HG03045 (cell line): ENCODE measurements around the gene DCANP1.
A peak's percentile ranks its signal among the peaks of the same experiment; 100 is the strongest.

ENCODE experiments used
- ATAC-seq: cut with Tn5 transposase; IDR thresholded peaks from one replicate; pipeline ENCODE4 v1.9.1; 2021; ENCODE audit warnings: mild to moderate bottlenecking, moderate library complexity; ENCODE audit not compliant: unreplicated experiment

The DCANP1 gene

DNA sequence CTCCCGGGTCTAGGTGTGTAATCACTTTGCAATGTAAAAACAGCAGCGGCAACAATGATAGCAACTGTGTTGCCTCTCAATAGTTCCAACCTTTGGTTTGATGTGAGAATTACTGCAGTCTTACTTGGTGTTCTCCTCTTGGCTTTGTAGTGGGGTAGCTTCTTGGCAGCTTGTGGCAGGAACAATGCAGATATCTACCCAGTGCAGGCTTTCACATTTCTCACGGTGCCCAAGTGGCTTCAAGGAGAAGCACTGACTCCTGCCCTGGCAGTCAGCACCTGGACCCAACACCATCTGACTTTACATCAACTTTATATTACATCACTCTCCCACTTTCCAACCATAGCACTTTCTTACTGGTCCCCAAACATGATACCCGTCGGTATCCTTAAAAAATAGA, 33.4 kb upstream of the DCANP1 start:
- no peak for ATAC-seq

DNA sequence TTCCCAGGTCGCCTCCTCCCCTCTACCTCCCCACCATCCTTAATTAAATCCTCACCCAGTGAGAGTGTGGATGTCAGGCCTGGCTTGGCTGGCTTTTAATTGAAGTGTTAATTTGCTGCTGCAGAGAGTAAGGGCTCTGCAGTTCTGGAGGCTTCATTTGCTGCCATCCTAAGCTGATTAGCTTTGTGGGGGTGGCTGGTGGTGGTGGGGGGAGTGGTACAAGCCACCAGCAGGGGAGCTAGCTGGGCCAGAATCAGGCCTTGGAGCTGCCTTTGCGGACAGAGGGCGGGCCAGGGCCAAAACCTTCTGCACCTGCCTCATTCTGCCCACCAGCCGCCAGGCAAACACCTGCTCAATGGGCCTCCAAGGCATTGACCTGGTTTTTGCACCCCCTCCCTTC, 31.8 kb upstream of the DCANP1 start:
- ATAC-seq, result no peak

DNA sequence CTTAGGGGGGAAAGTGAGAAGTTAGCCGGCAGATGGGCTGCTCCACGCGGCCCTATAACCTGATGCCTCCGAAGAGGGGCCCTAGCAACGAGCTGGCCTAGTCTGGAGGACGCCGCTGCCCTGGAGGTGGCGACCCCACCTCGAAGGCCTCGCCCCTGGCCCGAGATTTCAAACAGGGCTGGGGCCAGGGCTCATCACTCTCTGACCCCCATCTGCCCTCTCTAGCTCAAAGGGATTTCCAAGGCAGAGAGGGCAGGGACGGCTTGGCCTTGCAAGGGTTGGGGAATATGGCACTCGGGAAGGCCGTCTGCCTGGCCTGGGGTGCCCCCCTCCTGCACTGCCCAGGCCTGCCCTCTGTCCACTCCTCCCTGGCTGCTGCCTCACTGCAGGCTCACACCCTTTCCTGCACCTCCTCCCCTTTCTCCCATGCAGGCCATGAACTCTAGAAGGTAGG, 30.5 kb upstream of the DCANP1 start:
- no peak for ATAC-seq

DNA sequence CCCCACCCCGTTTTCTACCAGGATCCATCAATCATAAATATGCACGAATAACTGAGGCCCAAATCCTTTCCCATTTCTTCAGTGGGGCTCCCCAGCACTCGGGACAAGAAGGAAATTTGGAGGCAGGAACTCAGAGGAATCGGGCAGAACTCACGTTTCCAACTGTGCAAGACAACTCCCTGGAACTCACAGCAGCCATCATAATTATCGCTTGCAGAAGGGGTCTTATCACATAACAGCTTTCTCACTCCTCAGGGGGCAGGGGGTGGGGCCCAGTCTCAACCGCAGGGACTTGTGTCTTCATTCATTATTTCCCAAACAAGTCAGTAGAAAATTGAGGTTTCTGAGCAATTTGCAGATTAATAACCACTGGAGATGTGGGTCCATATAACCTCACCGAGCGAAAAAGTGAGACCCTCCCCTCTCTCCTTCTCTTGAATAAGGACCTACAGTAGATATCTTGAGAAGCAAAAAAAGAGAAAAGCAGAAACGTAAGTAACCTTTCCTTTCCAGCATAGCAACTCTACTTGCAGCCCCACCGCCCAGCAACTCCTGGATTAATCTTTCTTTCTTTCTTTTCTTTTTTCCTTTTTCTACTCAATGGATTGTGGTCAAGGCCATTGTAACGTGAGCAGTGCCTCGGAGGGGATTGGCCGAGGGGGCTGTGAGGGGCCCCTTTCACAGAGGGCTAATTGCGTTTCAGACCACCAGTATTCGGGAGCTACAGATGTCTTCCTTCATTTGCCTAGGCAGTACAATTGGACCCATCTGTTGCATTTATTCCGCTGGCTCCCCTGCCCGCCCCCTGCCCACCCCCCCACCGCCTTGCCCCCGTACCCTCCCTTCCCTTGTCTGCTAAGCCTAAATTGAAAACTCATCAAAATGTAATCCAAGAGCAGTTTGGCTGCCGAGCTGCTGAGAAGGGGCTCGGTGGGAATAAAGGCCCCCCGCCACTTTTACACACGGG, 29.8 kb upstream of the DCANP1 start:
- no peak for ATAC-seq

DNA sequence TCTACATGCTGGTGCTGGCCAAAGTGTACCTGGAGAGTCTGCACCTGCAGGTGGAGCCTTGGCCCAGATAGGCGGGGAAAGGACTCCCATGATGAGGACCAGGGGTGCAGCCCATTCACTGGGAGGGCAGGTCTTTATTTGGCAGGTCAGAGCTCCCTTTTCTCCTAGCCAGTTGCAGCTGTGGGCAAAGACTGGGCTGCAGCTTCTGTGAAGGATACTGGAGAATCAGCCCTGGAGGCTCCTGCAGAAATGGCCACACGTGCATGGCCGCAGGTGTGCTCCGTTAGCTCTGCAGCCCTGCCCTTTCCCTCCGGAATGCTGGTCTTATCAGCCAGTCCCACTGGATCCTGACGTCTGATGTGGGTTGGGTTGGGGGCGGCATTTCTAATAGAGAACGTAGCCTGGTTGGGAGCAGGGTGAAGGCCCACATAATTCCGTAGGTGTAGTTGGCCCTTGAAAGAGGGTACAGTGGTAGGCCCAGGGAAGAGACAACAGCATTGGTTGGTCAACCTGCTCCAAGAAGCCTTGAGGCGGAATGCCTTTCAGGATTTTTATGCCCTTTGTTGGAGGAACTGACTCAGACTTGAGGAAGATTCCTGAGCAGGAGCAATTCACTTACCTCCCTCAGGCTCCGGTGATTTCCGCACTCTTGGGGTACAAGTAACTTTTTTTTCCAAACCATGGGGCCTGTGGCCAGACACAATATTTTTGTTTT, 27.0 kb upstream of the DCANP1 start:
- no peak for ATAC-seq

DNA sequence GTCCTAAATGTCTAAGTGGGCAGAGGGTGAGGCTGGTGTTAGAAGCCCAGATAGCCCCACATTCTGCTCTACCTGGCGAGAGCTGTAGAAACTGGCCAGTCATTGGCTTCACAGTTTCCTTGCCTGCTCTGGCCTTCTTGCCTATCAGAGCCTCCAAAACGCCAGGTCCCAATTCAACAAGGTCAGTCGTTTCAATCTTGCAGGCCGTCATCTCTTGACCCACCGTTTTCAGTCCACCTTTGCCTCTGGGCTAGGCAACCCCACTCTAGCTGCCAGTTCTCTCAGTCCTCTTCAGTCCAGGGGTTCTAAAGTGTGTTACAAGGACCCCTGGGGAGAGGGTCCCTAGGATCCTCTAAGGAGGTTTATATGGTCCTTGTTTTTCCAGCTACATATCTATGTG, 25.0 kb upstream of the DCANP1 start:
- ATAC-seq, result no peak

DNA sequence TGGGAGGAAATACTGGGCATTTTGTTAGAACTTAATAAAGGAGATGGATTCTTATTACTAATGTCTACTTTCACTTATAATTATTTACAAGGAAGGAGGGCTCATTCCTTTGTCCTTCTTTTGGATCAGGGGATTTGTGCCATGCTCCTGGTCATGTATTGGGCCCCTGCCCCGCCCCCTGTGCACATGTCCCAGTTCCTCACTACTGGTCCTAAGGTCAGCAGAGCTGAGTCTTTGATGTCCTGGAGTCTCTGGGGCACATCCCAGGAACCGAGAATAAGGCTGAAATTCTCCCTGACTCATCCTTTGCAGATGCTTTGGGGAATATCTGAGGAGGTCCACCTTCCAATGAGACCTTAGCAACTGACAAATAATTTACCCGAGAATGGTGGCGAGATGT, 24.6 kb upstream of the DCANP1 start:
- ATAC-seq, result no peak

DNA sequence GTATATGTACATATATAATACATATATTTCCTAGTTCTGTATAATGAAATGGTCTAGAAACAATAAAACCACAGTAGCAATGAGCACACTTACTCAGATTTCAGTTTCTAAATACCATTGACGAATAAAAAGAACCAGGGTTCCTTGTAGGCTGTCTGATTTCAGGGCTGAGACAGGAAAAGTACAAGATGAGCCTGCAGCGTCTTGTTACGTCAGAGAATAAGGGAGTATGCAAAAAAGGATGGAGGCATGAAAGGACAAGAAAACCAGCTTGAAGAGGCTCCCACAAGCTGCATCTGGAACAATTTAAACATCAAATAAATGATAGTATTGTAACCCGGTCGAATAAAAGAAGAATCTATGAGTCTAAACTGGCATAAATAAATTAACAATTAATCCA, 22.8 kb upstream of the DCANP1 start:
- no peak for ATAC-seq

DNA sequence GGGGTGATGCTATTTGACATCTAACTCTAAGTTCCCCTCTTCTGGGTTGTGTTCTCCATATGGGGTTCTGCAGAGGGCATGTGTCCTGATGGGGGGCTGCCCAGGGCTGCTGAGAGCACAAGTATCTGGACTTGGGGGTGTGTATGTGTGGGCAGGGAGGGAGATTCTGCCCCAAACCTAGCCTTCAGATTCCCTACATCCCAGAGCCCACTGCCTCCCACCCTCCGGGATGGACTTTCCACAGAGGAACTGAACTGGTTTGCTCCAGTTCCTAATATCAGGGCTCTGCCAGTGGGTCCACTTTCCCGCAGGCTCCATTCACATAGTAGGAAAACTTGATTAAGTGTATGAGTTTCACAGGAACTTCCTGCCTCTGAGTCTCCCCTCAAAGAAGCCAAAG, 21.4 kb upstream of the DCANP1 start:
- no peak for ATAC-seq

DNA sequence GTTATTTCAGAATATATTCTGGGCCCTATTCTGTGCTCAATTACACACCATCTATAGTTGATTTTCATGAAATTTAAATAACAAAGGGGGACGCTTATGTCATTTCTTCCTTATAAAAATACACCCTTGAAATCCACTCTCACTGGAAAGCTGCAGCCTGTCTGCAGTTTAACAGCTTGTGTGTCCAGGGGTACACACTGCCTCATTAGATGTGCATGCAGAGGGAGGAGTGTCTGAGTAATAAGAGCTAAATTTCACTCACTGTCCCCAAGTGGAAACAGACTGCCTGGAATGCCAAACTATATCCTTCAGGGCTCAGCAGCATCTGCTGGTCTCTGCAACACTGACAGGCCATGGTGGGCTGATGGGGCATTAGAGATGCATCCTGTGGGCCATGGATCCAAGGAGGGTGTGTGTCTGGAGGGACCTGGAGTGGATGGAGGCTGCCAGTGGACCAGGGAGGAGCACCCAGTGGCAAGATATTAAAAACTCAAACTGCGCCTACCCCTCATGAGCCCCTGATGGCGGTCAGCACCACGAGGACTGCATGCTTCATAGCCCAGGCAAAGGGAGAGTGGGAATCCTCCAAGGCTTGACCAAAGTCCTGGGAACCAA, 20.8 kb upstream of the DCANP1 start:
- no peak for ATAC-seq

DNA sequence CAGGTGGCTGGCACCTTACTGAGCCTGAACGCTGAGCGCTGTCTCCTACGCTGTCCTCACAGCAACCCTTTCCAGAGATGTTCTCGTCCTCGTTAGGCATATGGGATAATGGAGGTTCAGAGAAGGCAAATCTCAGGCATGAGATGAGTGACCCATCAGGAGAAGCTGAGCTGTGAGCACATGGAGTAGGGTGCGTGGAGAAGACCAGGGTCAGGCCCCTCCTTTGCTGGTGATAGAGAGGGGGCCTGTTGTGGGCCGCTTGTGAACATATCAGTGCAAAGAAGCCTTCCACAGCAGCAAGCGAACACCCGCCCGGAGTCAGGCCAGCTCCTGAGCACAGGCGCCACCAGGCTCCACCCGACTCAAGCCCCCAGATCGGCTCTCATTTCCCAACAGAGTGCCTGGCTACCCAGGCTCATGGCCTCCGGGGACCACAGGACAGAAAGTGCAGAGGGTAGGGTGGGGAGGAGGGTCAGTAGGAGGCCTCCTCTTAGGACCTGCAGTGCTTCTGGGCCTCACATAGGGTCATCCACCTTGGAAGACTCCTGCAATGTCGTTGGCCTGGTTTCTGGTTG, 20.0 kb upstream of the DCANP1 start:
- no peak for ATAC-seq

DNA sequence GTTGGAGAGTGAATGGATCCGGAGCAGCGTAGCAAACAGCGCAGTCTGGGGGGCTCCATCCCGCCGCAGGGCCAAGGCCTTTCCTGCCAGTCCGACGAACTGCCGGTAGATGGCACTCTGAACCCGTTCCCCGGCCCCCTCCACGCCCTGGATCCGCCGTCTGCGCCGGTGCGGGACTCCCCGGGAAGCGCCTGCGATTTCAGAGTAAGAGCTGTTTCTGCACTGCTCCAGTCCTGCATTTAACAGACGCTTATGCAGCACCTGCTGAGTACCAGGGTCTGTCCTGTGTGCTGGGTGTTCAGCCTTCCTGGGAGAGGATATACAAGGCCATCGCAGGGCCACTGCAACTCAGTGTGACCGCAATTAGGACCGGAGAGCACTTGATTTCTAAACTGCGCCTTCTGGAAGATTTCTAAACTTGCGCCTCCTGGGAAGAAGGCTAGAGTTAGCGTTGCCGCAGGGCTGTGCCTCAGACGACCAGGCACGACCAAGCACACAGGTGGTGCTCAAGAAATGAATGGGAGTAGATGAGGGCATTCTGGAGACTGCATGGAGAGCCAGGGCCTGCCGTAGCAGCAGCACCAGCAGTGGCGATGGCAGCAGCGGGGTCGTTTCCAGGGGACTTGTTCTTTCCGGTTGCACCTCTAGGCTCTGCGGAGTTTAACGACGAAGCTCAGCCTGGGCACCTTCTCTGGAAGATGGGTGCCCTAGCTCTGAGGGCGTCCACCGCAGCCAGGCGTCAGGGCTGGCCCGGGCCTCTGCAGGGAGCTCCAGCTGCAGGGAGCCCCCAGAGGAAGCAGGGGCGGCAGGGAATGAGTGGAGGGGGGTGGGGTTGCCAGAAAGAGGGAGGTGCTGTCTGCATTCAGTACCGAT, 19.3 kb upstream of the DCANP1 start:
- ATAC-seq, result peak; percentile 74

DNA sequence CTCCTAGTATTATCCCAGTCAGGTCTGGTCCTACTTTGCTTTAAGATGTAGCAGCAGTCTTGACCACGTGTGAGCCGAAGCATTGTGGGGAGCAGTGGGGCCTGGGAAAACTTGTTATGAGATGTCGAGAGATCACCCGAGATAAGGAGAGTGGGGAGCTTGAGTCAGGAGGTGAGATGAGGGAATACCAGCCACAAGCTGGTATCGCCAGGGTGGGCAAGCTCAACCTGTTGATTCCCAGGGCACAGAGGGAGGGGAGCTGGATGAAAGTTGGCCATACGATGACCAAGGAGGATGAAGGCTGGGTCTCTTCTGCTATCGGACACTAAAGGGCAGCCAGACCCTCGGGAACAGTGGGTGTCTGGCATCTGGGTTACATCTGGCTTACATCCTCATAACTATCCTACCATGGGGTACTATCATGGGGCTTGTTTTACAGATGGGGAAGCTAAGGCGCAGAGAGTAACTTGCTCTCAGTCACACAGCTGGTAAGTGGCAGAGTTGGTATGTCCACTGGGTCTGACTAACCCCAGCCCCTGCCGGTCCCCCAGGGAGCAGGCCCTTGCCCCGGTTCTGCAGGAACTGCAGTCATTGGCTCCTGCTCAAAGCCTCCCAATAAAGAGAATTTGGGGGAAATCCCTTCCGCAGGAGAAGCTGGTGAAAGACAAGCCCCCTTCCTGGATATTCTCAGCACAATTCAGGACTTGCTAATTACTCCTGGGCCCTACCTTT, 18.4 kb upstream of the DCANP1 start:
- ATAC-seq, result no peak

DNA sequence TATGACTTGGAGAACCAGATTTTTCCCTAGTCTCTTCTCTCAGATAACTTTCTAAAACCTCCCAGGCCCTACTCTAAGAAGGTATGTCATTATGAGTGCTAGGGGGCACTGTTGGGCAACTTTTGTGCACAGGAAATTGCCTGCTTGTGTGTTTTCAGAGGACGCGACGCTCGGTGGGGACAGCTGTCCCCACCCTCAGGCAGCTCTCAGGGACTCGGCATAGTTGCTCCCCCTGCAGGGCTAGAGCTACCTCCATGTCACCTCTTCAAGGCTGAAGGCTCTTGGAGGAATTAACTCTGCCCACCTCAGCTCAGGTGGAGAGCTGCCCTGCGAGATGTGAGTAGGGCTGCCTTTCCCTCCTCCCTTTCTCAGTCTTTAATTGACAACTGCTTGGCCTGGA, 15.2 kb upstream of the DCANP1 start:
- ATAC-seq, result no peak

DNA sequence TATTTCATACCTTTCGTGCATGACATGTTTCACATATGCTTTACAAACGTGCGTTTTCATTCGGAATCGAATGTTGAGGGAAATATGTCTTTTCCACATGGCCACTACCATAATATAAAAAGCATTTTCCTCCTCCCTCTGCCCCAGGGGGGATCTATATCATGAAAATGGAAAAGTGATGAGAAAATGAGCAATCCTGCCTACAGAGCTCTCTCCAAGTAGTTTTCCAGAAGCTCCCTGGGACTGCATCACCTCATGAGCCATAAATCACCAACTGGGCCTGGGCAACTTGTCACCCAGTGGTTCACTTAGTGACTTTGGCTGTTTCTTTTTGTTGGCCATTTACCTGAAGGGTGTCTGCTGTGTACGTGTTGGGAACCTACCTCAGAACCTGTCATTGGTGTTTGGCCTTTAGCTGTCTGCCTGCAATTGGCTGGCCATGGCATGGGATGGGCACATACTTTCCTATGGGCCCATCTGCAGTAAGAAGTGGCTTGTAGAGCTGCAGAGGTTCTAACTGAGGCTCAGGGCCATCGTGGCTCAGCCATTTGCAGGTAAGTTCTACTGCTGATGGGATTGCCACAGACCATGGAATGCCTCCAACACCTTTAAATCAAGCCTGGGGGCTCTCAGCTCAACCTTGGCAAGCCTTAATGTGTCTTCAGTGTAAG, 14.5 kb upstream of the DCANP1 start:
- ATAC-seq, result no peak

DNA sequence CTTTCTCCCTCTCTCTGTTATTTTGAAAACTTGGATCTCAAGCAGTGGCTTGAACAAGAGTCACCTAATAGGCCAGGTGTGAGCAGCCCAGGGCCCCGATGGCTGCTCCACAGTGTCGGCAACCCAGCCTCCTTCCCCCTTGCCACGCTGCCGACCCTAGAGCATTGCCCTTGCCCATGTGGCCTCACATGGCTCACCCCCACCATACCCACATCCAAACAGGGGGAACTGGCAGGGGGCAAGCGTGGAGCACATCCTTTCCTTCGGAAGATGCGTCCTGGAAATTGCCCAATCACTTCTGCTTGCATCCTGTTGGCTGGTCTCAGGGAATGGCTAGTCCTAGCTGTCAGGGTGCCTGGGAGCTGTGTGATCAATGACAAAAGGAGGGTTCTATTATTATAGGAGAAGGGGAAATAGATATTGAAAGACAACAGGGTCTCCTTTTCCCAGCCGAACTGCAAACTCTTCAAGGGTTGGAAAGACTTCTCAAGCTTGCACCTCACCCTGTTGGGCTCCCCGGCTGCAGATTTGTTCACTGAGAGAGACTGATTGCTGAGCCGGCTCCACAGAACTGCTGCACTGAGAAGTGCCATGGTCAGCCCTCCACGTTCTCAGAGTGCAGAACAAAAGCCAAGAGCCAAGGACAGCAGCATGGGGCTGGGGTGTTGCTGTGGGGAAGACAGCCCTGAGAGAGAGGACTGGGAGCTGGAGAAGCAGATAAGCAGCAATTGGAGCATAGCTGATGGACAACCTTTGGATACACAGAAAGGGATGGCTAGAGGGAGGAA, 13.3 kb upstream of the DCANP1 start:
- ATAC-seq, result no peak

DNA sequence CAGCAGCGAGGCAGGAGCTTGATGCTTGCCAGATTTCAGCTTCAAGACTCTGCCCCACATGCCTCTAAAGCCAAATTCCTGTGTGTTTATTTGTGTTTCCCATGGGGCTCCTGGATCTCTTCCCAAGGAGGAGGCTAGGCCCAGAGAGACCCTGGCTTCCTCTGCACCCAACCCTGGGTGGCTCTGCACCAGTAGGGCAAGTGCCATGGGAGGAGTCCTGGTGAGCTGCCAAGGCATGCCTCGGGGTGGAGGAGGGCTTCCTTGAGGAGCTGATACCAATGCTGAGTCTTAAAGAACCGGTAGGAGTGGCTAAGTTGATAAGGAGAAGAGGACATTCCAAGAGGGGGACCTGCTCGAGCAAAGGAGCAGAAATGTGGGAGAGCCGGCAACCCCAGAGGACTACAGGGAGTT, 11.8 kb upstream of the DCANP1 start:
- ATAC-seq, result no peak

DNA sequence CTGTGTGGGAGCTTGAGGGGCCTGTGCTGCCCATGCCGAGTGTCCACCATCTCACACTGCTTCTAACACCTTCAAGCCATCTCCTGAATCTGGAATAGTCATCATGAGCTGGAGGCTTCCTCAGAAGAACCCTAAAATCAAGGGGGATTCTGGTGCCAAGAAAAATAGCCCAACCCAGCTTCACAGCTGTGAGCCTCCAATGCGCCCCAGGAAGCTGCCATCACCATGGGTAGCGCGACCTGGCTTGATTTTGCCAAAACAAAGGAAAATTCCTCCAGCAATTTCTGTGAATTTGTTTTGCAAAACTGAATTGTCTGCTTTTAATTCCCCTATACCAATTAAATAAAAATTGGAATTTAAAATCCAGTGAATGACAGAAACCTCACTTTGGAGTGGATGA, 11.2 kb upstream of the DCANP1 start:
- no peak for ATAC-seq
